ENCODE measurements around the gene TMEM126B. TPM values are rescaled to one million over a fixed set of nuclear protein-coding genes. Genes with fewer than 3 reads are reported as not detected.

The TMEM126B gene
- total RNA-seq, 1 donor from 2014 or later: 51.3 TPM

DNA sequence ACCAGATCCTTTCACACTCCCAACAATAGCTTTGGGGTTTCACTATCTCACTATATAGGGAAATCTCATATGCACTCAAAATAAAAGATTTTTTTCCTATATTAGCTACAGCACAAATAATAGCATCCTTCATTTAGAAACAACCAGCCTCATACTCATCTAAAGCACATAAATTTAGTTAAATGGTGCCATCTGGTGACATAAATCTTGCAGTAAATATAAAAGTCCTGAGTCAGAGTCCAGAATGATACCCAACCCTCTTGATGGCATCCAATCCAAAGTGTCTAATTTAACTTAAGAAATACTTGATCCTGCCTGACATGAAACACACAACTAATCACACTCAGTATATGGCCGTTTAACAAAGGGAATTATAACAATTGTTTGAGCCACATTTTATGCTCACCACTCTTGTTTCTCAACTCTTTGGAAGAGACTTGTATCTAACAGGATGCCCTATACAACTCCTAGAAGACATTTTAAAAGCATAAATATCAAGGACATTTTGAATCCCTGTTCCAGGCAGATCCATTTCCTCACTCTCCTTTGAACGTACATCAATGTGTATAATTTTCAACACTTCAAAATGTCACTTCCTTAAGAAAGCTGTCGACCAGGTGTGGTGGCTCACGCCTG, 37.4 kb upstream of the TMEM126B start:
- H3K4me1 Mint-ChIP-seq (ENCODE audit: low read depth, unreplicated experiment): no peaks in the 10 kb centered on the region
- Histone ChIP-seq H3K27me3 (ENCODE audit: insufficient read depth, low read length) (no peaks in the 10 kb centered on the region), H2AFZ (ENCODE audit: low read depth, low read length) (no peak overlapping the region), H3K9me3 (ENCODE audit: insufficient read depth, low read depth, low read length) (no peaks in the 10 kb centered on the region), H3K36me3 (ENCODE audit: insufficient read depth, low read length) (no peaks in the 10 kb centered on the region), H3K79me2 (ENCODE audit: insufficient read depth, low read length) (no peaks in the 10 kb centered on the region), H3K9ac (ENCODE audit: low read length) (no peak overlapping the region), H3K27ac (ENCODE audit: low read depth, low read length) (no peak overlapping the region), H3K4me3 (ENCODE audit: insufficient read depth, low read depth, low read length) (no peak overlapping the region), H4K20me1 (ENCODE audit: insufficient read depth, low read length) (no peaks in the 10 kb centered on the region), H3K4me2 (ENCODE audit: low read length) (no peak overlapping the region), H3K4me1 (ENCODE audit: insufficient read depth, low read length) (no peaks in the 10 kb centered on the region)
- no peaks in the 10 kb centered on the region for H3K36me3 Mint-ChIP-seq (ENCODE audit: low read depth, unreplicated experiment)
- H3K4me3 Mint-ChIP-seq (ENCODE audit: unreplicated experiment): no peak overlapping the region
- TF ChIP-seq, protein P1, sequence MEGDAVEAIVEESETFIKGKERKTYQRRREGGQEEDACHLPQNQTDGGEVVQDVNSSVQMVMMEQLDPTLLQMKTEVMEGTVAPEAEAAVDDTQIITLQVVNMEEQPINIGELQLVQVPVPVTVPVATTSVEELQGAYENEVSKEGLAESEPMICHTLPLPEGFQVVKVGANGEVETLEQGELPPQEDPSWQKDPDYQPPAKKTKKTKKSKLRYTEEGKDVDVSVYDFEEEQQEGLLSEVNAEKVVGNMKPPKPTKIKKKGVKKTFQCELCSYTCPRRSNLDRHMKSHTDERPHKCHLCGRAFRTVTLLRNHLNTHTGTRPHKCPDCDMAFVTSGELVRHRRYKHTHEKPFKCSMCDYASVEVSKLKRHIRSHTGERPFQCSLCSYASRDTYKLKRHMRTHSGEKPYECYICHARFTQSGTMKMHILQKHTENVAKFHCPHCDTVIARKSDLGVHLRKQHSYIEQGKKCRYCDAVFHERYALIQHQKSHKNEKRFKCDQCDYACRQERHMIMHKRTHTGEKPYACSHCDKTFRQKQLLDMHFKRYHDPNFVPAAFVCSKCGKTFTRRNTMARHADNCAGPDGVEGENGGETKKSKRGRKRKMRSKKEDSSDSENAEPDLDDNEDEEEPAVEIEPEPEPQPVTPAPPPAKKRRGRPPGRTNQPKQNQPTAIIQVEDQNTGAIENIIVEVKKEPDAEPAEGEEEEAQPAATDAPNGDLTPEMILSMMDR (IDR thresholded peaks at IDR 0.05; ENCODE audit: insufficient read depth, low read depth, low read length): peak; percentile 36
- TF ChIP-seq EZH2 (IDR thresholded peaks at IDR 0.05; ENCODE audit: insufficient read depth, low read length): no peak
- H3K27ac Mint-ChIP-seq (ENCODE audit: unreplicated experiment): no peak overlapping the region
- FAIRE-seq (no peak), DNase-seq (ENCODE audit: low read depth) (peak; percentile 33)
- no peaks in the 10 kb centered on the region for H3K27me3 Mint-ChIP-seq (ENCODE audit: low read depth, unreplicated experiment)
- H3K9me3 Mint-ChIP-seq (ENCODE audit: unreplicated experiment): peaks cover 4% of the 10 kb centered on the region

DNA sequence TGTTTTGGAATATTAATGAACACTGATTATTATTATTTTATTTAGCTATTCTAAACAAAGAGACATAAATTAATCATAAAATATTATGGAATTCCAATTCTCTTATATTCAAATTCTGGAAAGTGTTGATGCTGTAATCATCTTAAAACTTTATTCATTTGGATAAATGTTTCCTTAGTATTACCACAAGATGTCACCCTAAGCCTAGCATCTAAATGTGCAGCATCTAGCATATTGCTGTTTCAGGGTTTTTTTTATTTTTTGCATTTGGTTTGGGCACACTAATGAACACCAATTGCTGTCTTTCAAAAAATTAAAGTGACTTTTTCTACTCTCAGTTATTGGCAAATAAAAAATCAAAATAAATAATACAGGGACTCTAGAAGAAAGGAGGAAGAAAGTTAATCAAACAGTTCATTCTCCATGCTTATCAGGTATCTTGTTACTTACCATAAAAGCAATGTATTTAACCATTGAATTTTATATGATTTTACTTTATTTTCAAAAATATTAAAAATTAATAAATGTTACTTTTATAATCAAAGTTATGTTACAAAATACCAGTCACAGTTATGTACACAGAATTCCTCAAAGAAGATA, 33.0 kb upstream of the TMEM126B start:
- Mint-ChIP-seq H3K27me3 (ENCODE audit: low read depth, unreplicated experiment) (no peaks in the 10 kb centered on the region), H3K36me3 (ENCODE audit: low read depth, unreplicated experiment) (no peaks in the 10 kb centered on the region), H3K4me3 (ENCODE audit: unreplicated experiment) (no peak overlapping the region), H3K9me3 (ENCODE audit: unreplicated experiment) (no peaks in the 10 kb centered on the region), H3K27ac (ENCODE audit: unreplicated experiment) (no peak overlapping the region), H3K4me1 (ENCODE audit: low read depth, unreplicated experiment) (no peaks in the 10 kb centered on the region)
- no peaks in the 10 kb centered on the region for H3K36me3 ChIP-seq (ENCODE audit: insufficient read depth, low read length)
- H3K9ac ChIP-seq (ENCODE audit: low read length): no peak overlapping the region
- H2AFZ ChIP-seq (ENCODE audit: low read depth, low read length): no peak overlapping the region
- no peak overlapping the region for H3K4me2 ChIP-seq (ENCODE audit: low read length)
- H3K4me3 ChIP-seq (ENCODE audit: insufficient read depth, low read depth, low read length): no peak overlapping the region
- H3K4me1 ChIP-seq (ENCODE audit: insufficient read depth, low read length): no peaks in the 10 kb centered on the region
- H4K20me1 ChIP-seq (ENCODE audit: insufficient read depth, low read length): no peaks in the 10 kb centered on the region
- H3K27ac ChIP-seq (ENCODE audit: low read depth, low read length): no peak overlapping the region
- TF ChIP-seq, protein P1 (IDR thresholded peaks at IDR 0.05; ENCODE audit: insufficient read depth, low read depth, low read length): peak; percentile 58
- TF ChIP-seq EZH2 (IDR thresholded peaks at IDR 0.05; ENCODE audit: insufficient read depth, low read length): no peak
- no peaks in the 10 kb centered on the region for H3K27me3 ChIP-seq (ENCODE audit: insufficient read depth, low read length)
- DNase-seq (ENCODE audit: low read depth): peak; percentile 37
- no peaks in the 10 kb centered on the region for H3K9me3 ChIP-seq (ENCODE audit: insufficient read depth, low read depth, low read length)
- no peak for FAIRE-seq
- no peaks in the 10 kb centered on the region for H3K79me2 ChIP-seq (ENCODE audit: insufficient read depth, low read length)

DNA sequence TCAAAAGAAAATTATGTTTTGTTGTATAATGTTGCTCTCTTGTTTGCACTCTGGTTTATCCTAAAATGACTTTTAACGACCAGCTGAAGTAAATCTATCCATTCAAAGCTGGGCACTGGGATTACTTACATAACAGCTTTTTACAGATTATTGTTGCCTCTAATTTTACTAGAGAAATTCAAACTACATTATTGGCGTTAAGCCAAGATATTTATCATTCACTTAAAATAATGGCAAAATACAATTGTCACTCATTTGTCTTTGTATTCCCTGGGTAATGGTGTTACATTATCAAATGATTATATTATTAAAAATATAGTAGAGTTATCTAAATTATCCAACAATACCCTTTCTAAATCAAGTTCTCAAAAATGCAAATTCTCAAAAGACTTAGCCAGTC, 31.5 kb upstream of the TMEM126B start:
- no peak overlapping the region for H3K4me3 Mint-ChIP-seq (ENCODE audit: unreplicated experiment)
- TF ChIP-seq EZH2 (IDR thresholded peaks at IDR 0.05; ENCODE audit: insufficient read depth, low read length): no peak
- TF ChIP-seq, protein P1 (IDR thresholded peaks at IDR 0.05; ENCODE audit: insufficient read depth, low read depth, low read length): no peak
- no peak for FAIRE-seq

More for the DNA sequence above, 31.5 kb upstream of the TMEM126B start:
- Histone ChIP-seq H2AFZ (ENCODE audit: low read depth, low read length) (no peak overlapping the region), H3K36me3 (ENCODE audit: insufficient read depth, low read length) (no peaks in the 10 kb centered on the region), H3K79me2 (ENCODE audit: insufficient read depth, low read length) (no peaks in the 10 kb centered on the region), H3K4me3 (ENCODE audit: insufficient read depth, low read depth, low read length) (no peak overlapping the region), H3K27ac (ENCODE audit: low read depth, low read length) (no peak overlapping the region), H3K27me3 (ENCODE audit: insufficient read depth, low read length) (no peaks in the 10 kb centered on the region), H4K20me1 (ENCODE audit: insufficient read depth, low read length) (no peaks in the 10 kb centered on the region), H3K9me3 (ENCODE audit: insufficient read depth, low read depth, low read length) (no peaks in the 10 kb centered on the region), H3K9ac (ENCODE audit: low read length) (no peak overlapping the region), H3K4me2 (ENCODE audit: low read length) (no peak overlapping the region), H3K4me1 (ENCODE audit: insufficient read depth, low read length) (no peaks in the 10 kb centered on the region)
- no peak for DNase-seq (ENCODE audit: low read depth)
- no peaks in the 10 kb centered on the region for H3K4me1 Mint-ChIP-seq (ENCODE audit: low read depth, unreplicated experiment)
- no peaks in the 10 kb centered on the region for H3K9me3 Mint-ChIP-seq (ENCODE audit: unreplicated experiment)
- H3K36me3 Mint-ChIP-seq (ENCODE audit: low read depth, unreplicated experiment): no peaks in the 10 kb centered on the region
- no peaks in the 10 kb centered on the region for H3K27me3 Mint-ChIP-seq (ENCODE audit: low read depth, unreplicated experiment)
- no peak overlapping the region for H3K27ac Mint-ChIP-seq (ENCODE audit: unreplicated experiment)

All from astrocyte (in vitro differentiated cells and primary cell).